Psoas muscle (tissue), 8 donors: Measurements from ENCODE around the gene COLEC11. TPM values are rescaled to one million over a fixed set of nuclear protein-coding genes. Genes with fewer than 3 reads are reported as not detected.

ENCODE experiments used
- ATAC-seq, 4 donors: fragments of 200-7000 bp; cut with Tn5 transposase; one replicate each; pipeline ENCODE4 v1.9.1; 2020; ENCODE audit warnings: moderate library complexity in 3 of 4, mild to moderate bottlenecking in 2 of 4
- DNase-seq, 2 donors: peaks; one replicate each; pipeline ENCODE4 v3.0.0-alpha.2; 2020
- H3K27ac ChIP-seq: fragments of 200-600 bp; one replicate; pipeline ENCODE4 v1.8.0; 2022
- H3K27me3 ChIP-seq, 3 donors: fragments of 200-600 bp in 1 of 3; one replicate each; pipeline versions ENCODE4 v1.6.1 to v1.8.0; 2013 to 2022; ENCODE audit warnings: low read length in 2 of 3, mild to moderate bottlenecking in 2 of 3, moderate library complexity in 1 of 3; ENCODE audit not compliant: insufficient read depth in 3 of 3
- H3K36me3 ChIP-seq, 2 donors: fragments of 200-600 bp in 1 of 2; one replicate each; pipeline versions ENCODE4 v1.6.1 to v1.8.0; 2013 to 2022; ENCODE audit warnings: low read depth in 1 of 2, mild to moderate bottlenecking in 1 of 2, moderate library complexity in 1 of 2; ENCODE audit not compliant: insufficient read depth in 1 of 2
- H3K4me1 ChIP-seq: fragments of 200-600 bp; one replicate; pipeline ENCODE4 v1.8.0; 2022
- H3K4me3 ChIP-seq: fragments of 200-600 bp; one replicate; pipeline ENCODE4 v1.8.0; 2022; ENCODE audit warnings: mild to moderate bottlenecking
- H3K9me3 ChIP-seq: fragments of 200-600 bp; one replicate; pipeline ENCODE4 v1.8.0; 2022
- WGBS, 3 donors: extraction: QIAGEN DNeasy Blood & Tissue Kit; methylation state at CpG; one replicate each; pipeline versions ENCODE4 v1.1.6 to v1.1.7; 2013; 5-methylcytosine and 5-hydroxymethylcytosine counted together
- intact Hi-C, 2 donors: fragments of 100-400 bp; cut with DNase I; formaldehyde crosslinking; loops; one replicate each; pipeline versions ENCODE4 v1.11.0 to v1.14.2; 2022
- polyA plus RNA-seq, 3 donors: library from polyadenylated mRNA; stranded (reverse); fragments of 200-250 nt; gene quantifications; one replicate each; pipeline ENCODE4 v1.2.3, GENCODE V29; 2013
- total RNA-seq, 4 donors: library from RNA; stranded (reverse); fragmentation: NEBNext Ultra II Directional in 2 of 4; extraction: Animal tissue kit (Norgen Biotek cat#: 25700) in 2 of 4; gene quantifications; one replicate each; pipeline versions ENCODE4 v1.2.1 to v1.2.4, GENCODE V29; 2021 to 2023
- TF ChIP-seq, protein P1 (sequence below): fragments of 200-600 bp; IDR thresholded peaks from one replicate; pipeline ENCODE4 v1.8.0; 2022; ENCODE audit warnings: antibody characterized with exemption
- donor health status: healthy with polysubstance abuse.
- donor health status: DM: no; HTN: no; CAD: no; lungs with moderate emphysema.
- donor health status: Bipolar disorder and iron deficiency.
- donor health status: healthy.
- donor health status: DM: yes; HTN: yes; CAD: no.
- donor health status: DM: no; HTN: no; CAD: no.
- donor health status: DM: no; HTN: no; CAD: no.
- donor health status: DM: yes; HTN: yes; CAD: no.

Gene COLEC11
- total and polyA plus RNA-seq, 7 donors: 0.22 to 1.0 (median 0.38) TPM; not detected in 1

DNA sequence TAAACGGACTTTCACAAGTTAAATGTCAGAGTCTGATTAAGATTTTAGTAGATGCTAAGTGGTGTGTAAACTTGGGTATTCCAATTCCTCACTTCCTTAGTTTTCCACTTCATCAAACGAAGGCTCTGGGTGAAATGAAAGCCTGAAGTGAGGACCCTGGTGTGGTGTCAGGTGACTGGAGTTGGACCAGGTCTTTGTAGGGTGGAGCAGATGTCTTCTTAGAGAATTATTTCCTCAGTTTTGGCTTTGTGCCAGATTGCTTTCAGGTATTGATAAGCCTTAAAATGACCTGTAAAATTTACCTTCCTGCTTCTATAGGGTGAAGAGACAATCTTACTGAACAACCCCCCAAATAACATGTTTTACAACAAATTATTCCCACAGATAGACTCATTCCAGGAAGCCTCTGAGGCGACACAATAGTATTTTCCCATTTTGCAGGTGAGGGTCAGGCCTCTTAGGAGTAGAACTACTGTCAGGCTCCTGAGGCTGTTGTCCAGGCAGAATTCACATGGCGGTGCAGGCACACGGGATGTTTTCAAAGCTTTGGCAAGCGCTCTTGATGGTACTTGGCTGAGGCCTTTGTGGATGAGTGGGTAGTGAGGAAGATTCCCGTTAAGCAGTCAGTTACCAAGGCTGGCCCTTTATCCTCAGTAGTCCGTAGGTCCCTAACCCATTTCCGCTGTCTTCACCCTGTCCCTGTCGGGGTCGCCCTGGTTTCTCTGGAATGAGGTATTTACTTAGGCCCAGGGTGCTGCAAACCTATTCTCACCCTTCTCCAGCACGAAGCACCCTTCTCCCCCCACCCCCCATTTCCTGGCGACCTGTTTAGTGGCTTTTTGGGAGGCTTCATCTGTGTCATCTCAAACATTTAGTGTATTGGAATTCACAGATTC lies 13.3 kb upstream of the COLEC11 start:
- no peak for DNase-seq
- no peaks in the 10 kb centered on the region for H3K9me3 ChIP-seq
- intact Hi-C loops: no loop called here
- H3K27me3 ChIP-seq: no peaks in the 10 kb centered on the region
- 79 to 87% (median 84%) methylated on average over 13 of the region's 13 CpGs for WGBS, 3 donors
- peak in 1 of 4 donors; percentile 14 for ATAC-seq
- H3K4me3 ChIP-seq: no peak overlapping the region
- TF ChIP-seq, protein P1, sequence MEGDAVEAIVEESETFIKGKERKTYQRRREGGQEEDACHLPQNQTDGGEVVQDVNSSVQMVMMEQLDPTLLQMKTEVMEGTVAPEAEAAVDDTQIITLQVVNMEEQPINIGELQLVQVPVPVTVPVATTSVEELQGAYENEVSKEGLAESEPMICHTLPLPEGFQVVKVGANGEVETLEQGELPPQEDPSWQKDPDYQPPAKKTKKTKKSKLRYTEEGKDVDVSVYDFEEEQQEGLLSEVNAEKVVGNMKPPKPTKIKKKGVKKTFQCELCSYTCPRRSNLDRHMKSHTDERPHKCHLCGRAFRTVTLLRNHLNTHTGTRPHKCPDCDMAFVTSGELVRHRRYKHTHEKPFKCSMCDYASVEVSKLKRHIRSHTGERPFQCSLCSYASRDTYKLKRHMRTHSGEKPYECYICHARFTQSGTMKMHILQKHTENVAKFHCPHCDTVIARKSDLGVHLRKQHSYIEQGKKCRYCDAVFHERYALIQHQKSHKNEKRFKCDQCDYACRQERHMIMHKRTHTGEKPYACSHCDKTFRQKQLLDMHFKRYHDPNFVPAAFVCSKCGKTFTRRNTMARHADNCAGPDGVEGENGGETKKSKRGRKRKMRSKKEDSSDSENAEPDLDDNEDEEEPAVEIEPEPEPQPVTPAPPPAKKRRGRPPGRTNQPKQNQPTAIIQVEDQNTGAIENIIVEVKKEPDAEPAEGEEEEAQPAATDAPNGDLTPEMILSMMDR: no peak
- H3K4me1 ChIP-seq: peaks cover 23% of the 10 kb centered on the region
- peaks cover 19 to 79% of the 10 kb centered on the region in 2 donors for H3K36me3 ChIP-seq
- H3K27ac ChIP-seq: no peak overlapping the region

DNA sequence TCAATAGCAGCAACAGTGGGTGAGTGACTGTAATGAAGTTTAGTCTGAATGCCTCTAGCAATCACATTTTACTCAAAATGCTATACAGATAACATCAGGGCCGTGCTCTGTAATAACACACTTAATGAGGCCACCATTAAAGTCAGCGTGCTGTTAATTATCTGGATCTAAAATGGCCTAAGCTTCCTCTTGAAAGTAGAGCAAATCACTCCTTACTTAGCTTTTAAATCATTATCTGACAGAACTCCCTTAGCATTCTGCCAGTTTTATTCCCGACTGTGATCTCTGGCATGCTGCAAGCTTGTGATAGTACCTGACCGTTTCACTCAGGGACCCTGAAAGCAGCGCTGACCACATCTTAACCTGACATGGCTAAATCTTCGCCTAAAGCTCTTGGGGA lies 10.8 kb upstream of the COLEC11 start:
- Histone ChIP-seq H3K9me3 (no peaks in the 10 kb centered on the region), H3K4me1 (peaks cover 3% of the 10 kb centered on the region), H3K27ac (no peak overlapping the region), H3K4me3 (no peak overlapping the region), H3K27me3 (no peaks in the 10 kb centered on the region), H3K36me3 (peaks cover 15 to 55% of the 10 kb centered on the region in 2 donors)
- TF ChIP-seq, protein P1: no peak
- DNase-seq: no peak
- 79 to 80% (median 80%) methylated on average over 6 of the region's 6 CpGs for WGBS, 3 donors
- ATAC-seq: no peak
- intact Hi-C loops: no loop called here

DNA sequence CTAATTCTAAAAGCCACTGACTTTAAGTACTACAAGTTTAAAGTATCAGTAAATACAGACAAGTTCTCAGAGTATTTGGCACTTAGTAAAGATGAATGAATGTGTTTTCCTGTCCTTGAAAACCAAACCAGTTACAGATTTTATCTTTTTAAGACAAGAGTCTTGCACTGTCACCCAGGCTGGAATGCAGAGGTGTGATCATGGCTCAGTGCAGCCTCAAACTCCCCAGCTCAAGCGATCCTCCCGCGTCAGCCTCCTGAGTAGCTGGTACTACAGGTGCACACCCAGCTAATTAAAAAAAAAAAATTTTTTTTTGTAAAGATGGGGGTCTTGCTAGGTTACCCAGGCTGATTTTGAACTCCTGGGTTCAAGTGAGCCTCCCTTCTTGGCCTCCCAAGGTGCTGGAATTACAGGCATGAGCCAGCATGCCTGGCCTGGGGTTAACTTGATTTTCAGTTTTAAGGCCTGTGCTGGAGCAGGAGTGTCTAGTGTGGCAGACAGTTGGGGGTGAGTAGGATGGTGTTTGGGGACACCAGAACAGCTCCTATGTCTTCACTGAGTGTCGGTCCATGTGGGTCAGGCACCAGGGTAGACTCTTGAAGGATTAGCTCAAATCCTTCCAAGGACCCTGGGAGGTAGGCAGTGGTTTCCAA lies 10.2 kb upstream of the COLEC11 start:
- TF ChIP-seq, protein P1: no peak
- Histone ChIP-seq H3K36me3 (peaks cover 15 to 48% of the 10 kb centered on the region in 2 donors), H3K4me3 (peak overlapping the region; percentile 12), H3K27me3 (no peaks in the 10 kb centered on the region), H3K9me3 (no peaks in the 10 kb centered on the region), H3K4me1 (peaks cover 3% of the 10 kb centered on the region), H3K27ac (peak overlapping the region; percentile 64)
- WGBS, 3 donors: 47 to 78% (median 63%) methylated on average over 3 to 4 of the region's 4 CpGs
- ATAC-seq: peak in 3 of 4 donors; percentile 5 to 19 (median 12)
- DNase-seq: no peak
- intact Hi-C loops: no loop called here

DNA sequence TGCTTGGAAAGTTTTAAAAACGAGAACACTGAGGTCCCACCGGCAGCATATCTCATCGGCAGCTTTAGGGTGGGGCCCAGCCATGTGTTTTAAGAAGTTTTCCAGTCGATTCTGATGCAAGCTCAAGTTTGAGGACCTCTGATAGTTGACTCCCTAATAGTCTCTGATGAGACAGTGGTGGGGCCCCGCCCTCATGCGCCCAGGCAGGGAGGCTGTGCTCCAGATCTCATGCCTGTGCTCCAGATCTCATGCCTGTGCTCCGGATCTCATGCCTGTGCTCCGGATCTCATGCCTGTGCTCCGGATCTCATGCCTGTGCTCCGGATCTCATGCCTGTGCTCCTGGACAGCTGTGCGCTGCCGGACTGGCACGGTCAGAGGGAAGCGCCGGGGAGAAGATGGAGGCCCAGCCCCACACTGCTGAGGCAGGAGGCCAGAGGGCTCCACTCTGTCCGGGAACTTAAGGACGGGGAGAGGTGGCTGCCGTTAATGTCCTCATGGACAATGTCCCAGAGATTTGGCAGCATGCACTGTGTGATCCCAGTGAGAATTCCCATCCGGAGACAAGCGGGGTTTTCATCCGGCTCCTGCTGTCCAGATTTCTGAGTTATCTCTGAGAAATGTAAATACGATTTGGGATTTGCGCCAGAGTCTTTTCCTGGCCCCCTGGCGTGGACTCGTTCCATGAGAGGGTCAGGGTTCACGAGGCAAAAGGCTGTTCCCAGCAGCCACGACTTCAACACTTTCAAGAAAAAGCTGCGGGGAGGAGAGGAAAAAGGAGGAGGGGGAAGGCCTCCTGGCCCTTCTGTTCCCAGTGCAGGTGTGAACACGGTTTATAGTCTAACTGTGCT lies 9.4 kb upstream of the COLEC11 start:
- ATAC-seq (peak; percentile 19 to 69 (median 59)), DNase-seq (peak; percentile 50 to 76)
- Histone ChIP-seq H3K9me3 (no peaks in the 10 kb centered on the region), H3K4me3 (peak overlapping the region; percentile 12), H3K27ac (peak overlapping the region; percentile 64), H3K27me3 (no peaks in the 10 kb centered on the region), H3K36me3 (peaks cover 7 to 41% of the 10 kb centered on the region in 2 donors), H3K4me1 (peaks cover 3% of the 10 kb centered on the region)
- WGBS, 3 donors: 48 to 57% (median 51%) methylated on average over 29 of the region's 29 CpGs
- TF ChIP-seq, protein P1: no peak
- intact Hi-C loops: no loop called here
